Heart left ventricle (tissue), 13 donors: ENCODE measurements around the gene ITGA2.

ENCODE experiments used
- POLR2A ChIP-seq, 2 donors: fragments of 450-650 bp; IDR thresholded peaks; one replicate each; pipeline ENCODE4 v1.6.1; 2017; ENCODE audit warnings: antibody characterized with exemption in 2 of 2, mild to moderate bottlenecking in 2 of 2, moderate library complexity in 2 of 2
- TF ChIP-seq, protein P1 (sequence below), 12 donors: fragments of 200-600 bp; sonication (generic) in 4 of 12; IDR thresholded peaks; one replicate each; pipeline versions ENCODE4 v1.5.0 to v1.8.0; 2018 to 2022; ENCODE audit warnings: antibody characterized with exemption in 12 of 12, mild to moderate bottlenecking in 5 of 12
- donor health status: ischemic (EF 13 %, LVEDD 7.1; RV severe dilation, severe dysfunction).
- donor health status: DM: no; HTN: yes; CAD: no.
- donor health status: DM: no; HTN: no; CAD: no.
- donor health status: ischemic (EF 25% LVEDD 6.9; RV normal size, moderate dysfunction).
- donor health status: ischemic (EF 25% LVEDD 5.7; RV mildly dilated, moderate dysfunction).
- donor health status: ischemic (EF 35%, LVEDD 5.7; RV mildly dilated, moderate dysfunction).
- donor health status: nonischemic (EF 11% LVEDD 7.7; RV severe dilation, severe dysfunction).
- donor health status: DM: yes; HTN: yes; CAD: no.
- donor health status: PGD.
- donor health status: ischemic (EF 29% LVEDD 5.4; RV normal size, mild dysfunction).
- donor health status: nonischemic (EF 23%, LVEDD 6.1; RV moderate dilation, normal function).

DNA sequence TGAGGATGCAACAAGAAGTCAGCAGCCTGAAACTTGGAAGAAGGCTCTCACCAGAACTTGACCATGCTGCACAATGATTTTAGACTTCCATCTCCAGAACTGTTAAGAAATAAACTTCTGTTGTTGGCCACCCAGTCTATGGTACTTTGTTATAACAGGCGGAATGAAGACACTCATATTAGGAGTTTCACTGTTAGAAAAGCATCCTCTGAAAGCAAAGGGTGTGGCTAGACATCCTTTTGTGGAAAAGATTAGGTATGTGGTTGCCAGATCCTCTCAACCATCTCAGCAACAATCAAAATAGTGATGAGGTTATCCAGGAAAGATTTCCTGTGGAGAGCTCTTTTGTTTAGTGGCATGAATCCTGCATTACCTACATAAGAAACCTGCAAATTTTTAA is 20.7 kb downstream of the ITGA2 start:
- TF ChIP-seq, protein P1, sequence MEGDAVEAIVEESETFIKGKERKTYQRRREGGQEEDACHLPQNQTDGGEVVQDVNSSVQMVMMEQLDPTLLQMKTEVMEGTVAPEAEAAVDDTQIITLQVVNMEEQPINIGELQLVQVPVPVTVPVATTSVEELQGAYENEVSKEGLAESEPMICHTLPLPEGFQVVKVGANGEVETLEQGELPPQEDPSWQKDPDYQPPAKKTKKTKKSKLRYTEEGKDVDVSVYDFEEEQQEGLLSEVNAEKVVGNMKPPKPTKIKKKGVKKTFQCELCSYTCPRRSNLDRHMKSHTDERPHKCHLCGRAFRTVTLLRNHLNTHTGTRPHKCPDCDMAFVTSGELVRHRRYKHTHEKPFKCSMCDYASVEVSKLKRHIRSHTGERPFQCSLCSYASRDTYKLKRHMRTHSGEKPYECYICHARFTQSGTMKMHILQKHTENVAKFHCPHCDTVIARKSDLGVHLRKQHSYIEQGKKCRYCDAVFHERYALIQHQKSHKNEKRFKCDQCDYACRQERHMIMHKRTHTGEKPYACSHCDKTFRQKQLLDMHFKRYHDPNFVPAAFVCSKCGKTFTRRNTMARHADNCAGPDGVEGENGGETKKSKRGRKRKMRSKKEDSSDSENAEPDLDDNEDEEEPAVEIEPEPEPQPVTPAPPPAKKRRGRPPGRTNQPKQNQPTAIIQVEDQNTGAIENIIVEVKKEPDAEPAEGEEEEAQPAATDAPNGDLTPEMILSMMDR (IDR thresholded peaks at IDR 0.05) = no peak
- TF ChIP-seq POLR2A (IDR thresholded peaks at IDR 0.05) = no peak
